HL-60 (cell line): ENCODE measurements around the gene NDUFB7.

Source experiments
- DNase-seq, 2 experiments: peaks; one replicate each; pipeline ENCODE4 v3.0.0-alpha.2; 2010 to 2020; ENCODE audit warnings: low read depth in 1 of 2, low spot score in 1 of 2
- H3K27ac ChIP-seq: fragments of 250-450 bp; sonication (Bioruptor Pico); replicated peaks from 2 replicates; pipeline ENCODE4 v1.5.1; 2020; ENCODE audit warnings: mild to moderate bottlenecking, moderate library complexity
- H3K27me3 ChIP-seq: fragments of 250-450 bp; sonication (Bioruptor Pico); 2 replicates; pipeline ENCODE4 v1.5.1; 2021; ENCODE audit warnings: mild to moderate bottlenecking, moderate library complexity; ENCODE audit not compliant: insufficient read depth, poor library complexity, severe bottlenecking
- H3K4me3 ChIP-seq: replicated peaks from 2 replicates; pipeline ENCODE4 v1.5.1; 2011; ENCODE audit warnings: mild to moderate bottlenecking, control low read depth, low read length; ENCODE audit not compliant: insufficient read depth
- CTCF ChIP-seq: IDR thresholded peaks from one replicate; pipeline ENCODE4 v1.5.1; 2011; ENCODE audit warnings: low read length, control low read depth, inconsistent platforms; ENCODE audit not compliant: insufficient read depth
- GABPA ChIP-seq: IDR thresholded peaks from 2 replicates; pipeline ENCODE4 v1.6.1; 2012; ENCODE audit warnings: low read depth
- POLR2AphosphoS5 ChIP-seq: IDR thresholded peaks from 2 replicates; pipeline ENCODE4 v1.6.1; 2012; ENCODE audit warnings: low read depth
- REST ChIP-seq: IDR thresholded peaks from 2 replicates; pipeline ENCODE4 v1.6.1; 2012; ENCODE audit warnings: low read depth; ENCODE audit not compliant: insufficient replicate concordance
- SPI1 ChIP-seq: IDR thresholded peaks from 2 replicates; pipeline ENCODE4 v1.6.1; 2012; ENCODE audit warnings: low read depth, mild to moderate bottlenecking, borderline replicate concordance

NDUFB7 gene

GRCh38 chr19:14556662-14557188 is 15.1 kb downstream of the NDUFB7 start:
- H3K27me3 ChIP-seq: no peaks in the 10 kb centered on the region
- TF ChIP-seq SPI1 (no peak), CTCF (peak; percentile 85), REST (no peak)
- DNase-seq: peak; percentile 65 to 75
- no peak overlapping the region for H3K27ac ChIP-seq
- no peak overlapping the region for H3K4me3 ChIP-seq

- Histone ChIP-seq H3K27me3 (no peaks in the 10 kb centered on the region), H3K4me3 (no peak overlapping the region), H3K27ac (no peak overlapping the region)
- TF ChIP-seq POLR2AphosphoS5 (no peak), SPI1 (no peak), REST (no peak), GABPA (no peak)
- DNase-seq: no peak
Observed at GRCh38 chr19:14555918-14556661, 15.8 kb downstream of the NDUFB7 start.

GRCh38 chr19:14554382-14554812 is 17.5 kb downstream of the NDUFB7 start:
- TF ChIP-seq REST (no peak), POLR2AphosphoS5 (no peak), SPI1 (no peak), GABPA (no peak), CTCF (no peak)
- Histone ChIP-seq H3K4me3 (no peak overlapping the region), H3K27me3 (no peaks in the 10 kb centered on the region), H3K27ac (no peak overlapping the region)
- DNase-seq: no peak

- Histone ChIP-seq H3K27ac (no peak overlapping the region), H3K4me3 (no peak overlapping the region), H3K27me3 (no peaks in the 10 kb centered on the region)
- DNase-seq: no peak
- no peak for TF ChIP-seq SPI1
- TF ChIP-seq REST: no peak
- TF ChIP-seq GABPA: no peak
- no peak for TF ChIP-seq POLR2AphosphoS5
- TF ChIP-seq CTCF: no peak
Observed at GRCh38 chr19:14553939-14554243, 18.0 kb downstream of the NDUFB7 start.
